SU-DHL-6 (cell line): ENCODE results near the gene ABCD1.

Experiments used
- EZH2phosphoT487 ChIP-seq: fragments of 200-600 bp; sonication (generic), shearing (Covaris generic); conservative IDR thresholded peaks from 2 replicates; pipeline ENCODE4 v1.6.1; 2018; ENCODE audit warnings: mild to moderate bottlenecking, antibody characterized with exemption, low read length, moderate library complexity, mixed read lengths
- TF ChIP-seq, protein P1 (sequence below): fragments of 200-600 bp; sonication (generic); IDR thresholded peaks from one replicate; pipeline ENCODE4 v1.5.1; 2017; ENCODE audit warnings: antibody characterized with exemption, mild to moderate bottlenecking, low read length, moderate library complexity; ENCODE audit not compliant: insufficient read depth, poor library complexity, severe bottlenecking

DNA sequence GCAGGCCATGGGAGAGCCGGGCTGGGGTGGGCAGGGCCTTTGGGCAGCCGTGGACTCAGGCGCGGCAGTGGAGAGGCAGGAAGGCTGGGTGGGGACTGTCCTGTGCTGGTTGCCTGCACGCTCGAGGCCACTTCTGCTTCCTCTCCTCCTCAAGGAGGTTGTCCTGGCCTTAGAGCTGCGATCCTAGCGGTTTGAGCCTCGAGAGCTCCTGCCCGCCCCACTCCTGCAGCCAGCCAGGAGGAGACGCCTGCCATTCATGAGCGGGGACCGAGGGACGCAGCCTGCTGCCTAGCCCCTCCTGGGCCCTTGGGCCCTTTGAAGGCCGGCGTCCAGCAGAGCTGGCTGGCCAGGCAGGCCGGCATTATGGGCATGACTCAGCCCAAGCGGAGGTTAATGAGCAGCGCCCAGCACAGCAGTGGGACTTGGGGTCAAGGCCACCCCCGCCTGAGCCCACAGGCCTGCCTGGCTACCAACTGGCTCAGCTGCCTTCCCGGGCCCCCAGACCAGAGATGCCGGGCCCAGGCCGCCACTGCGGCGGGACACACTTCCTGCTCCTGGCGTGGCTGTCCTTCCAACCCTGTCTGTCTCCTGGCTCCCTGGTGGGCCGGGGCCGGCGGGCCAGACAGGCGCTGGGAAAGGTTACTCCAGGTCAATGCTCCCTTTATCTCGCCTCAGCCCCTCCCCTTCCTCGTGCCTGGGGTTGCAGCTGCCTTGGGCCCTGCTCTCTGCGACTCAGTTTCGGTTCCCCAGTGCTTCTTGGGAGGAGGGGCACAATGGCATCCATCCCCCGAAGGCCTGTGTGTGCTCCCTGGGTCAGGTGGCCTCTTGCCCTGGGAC, 1.8 kb downstream of the ABCD1 start:
- TF ChIP-seq, protein P1, sequence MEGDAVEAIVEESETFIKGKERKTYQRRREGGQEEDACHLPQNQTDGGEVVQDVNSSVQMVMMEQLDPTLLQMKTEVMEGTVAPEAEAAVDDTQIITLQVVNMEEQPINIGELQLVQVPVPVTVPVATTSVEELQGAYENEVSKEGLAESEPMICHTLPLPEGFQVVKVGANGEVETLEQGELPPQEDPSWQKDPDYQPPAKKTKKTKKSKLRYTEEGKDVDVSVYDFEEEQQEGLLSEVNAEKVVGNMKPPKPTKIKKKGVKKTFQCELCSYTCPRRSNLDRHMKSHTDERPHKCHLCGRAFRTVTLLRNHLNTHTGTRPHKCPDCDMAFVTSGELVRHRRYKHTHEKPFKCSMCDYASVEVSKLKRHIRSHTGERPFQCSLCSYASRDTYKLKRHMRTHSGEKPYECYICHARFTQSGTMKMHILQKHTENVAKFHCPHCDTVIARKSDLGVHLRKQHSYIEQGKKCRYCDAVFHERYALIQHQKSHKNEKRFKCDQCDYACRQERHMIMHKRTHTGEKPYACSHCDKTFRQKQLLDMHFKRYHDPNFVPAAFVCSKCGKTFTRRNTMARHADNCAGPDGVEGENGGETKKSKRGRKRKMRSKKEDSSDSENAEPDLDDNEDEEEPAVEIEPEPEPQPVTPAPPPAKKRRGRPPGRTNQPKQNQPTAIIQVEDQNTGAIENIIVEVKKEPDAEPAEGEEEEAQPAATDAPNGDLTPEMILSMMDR, result no peak
- no peak for TF ChIP-seq EZH2phosphoT487
